Measurements from ENCODE around the gene ASPHD2.

The ASPHD2 gene

DNA sequence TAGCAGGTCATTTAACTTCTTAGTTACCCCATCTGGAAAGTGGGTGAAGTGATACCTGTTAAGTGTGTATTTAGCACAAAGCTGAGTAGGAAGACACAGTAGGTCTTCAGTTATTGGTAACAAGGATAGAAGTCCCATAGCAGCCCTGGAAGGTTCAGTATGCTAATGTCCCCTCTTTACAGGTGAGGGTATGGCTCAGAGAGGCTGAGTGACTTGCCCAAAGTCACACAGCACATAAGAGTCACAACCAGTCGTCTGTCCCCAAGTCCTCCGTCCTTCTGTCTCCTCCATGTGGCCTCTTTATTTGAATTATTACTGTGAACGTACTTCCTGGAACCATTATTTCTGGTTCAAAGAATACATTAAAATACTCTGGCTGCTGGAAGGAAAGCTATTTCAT lies 10.5 kb downstream of the ASPHD2 start:
- no peak overlapping the region for H3K27ac ChIP-seq
- TF ChIP-seq, protein P1, sequence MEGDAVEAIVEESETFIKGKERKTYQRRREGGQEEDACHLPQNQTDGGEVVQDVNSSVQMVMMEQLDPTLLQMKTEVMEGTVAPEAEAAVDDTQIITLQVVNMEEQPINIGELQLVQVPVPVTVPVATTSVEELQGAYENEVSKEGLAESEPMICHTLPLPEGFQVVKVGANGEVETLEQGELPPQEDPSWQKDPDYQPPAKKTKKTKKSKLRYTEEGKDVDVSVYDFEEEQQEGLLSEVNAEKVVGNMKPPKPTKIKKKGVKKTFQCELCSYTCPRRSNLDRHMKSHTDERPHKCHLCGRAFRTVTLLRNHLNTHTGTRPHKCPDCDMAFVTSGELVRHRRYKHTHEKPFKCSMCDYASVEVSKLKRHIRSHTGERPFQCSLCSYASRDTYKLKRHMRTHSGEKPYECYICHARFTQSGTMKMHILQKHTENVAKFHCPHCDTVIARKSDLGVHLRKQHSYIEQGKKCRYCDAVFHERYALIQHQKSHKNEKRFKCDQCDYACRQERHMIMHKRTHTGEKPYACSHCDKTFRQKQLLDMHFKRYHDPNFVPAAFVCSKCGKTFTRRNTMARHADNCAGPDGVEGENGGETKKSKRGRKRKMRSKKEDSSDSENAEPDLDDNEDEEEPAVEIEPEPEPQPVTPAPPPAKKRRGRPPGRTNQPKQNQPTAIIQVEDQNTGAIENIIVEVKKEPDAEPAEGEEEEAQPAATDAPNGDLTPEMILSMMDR (conservative IDR thresholded peaks at IDR 0.05): no peak

DNA sequence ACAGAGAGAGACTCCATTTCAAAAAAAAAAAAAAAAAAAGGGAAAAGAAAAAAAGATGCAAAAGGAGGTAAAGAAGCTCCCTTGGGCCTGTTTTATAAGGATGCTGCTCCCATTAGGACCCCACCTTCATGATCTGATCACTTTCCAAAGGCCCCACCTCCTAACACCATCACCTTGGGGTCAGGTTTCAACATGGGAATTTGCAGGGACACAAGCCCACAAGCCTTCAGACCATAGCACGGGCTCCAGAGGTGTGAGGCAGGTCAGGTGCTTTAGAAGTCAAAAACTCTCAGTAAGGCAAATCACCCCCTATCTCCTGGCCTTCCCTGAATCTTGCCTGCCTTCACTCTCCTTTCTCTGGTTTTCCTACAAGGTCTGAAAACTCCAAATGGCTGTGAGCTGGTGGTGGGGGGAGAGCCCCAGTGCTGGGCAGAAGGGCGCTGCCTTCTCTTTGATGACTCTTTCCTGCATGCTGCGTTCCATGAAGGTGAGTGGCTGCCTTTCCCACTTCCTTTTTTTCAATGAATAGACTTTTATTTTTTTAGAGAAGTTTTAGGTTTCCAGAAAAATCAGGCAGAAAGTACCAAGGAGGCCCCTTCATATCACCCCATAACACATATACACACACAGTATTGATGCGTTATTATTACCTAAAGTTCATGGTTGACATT lies 13.2 kb downstream of the ASPHD2 start:
- TF ChIP-seq, protein P1 (conservative IDR thresholded peaks at IDR 0.05): no peak
- H3K27ac ChIP-seq: no peak overlapping the region

DNA sequence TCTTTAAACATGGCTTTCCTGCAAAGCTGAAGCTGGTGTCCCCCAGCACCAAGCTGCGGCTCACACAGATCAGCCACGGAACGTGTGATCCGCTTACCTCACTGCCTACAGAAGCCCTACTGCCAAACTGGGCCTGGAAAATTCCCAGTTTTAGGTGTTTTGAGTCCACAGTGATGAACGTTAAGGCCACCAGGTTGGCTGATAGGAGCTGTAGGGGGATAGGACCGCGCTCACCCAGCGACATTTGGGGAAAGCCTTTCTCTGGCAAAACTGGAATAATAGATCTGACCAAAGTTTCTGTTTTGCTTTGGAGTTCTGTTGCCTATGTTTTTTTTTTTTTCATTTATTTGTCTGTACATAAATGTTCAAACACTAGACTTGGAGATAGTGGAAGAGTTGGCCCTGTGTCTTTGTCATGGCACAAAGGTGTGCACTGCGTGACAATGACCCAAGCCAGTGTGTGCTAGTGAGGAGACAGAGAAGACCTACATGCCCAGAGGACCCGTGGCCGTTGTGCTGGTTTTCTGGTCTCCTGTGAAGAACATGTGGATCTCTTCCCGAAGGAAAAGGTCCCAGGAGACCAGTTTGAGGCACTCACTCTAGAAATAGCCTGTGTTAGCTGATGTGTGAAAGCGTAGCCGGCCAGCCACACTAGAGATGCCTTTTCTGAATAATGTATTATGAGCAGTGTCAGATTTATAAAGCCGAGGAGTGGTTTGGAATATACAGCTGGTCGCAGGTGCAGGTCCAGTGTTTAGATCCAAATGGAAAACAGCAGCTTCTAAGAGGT lies 15.0 kb downstream of the ASPHD2 start:
- TF ChIP-seq, protein P1 (conservative IDR thresholded peaks at IDR 0.05): no peak
- no peak overlapping the region for H3K27ac ChIP-seq

DNA sequence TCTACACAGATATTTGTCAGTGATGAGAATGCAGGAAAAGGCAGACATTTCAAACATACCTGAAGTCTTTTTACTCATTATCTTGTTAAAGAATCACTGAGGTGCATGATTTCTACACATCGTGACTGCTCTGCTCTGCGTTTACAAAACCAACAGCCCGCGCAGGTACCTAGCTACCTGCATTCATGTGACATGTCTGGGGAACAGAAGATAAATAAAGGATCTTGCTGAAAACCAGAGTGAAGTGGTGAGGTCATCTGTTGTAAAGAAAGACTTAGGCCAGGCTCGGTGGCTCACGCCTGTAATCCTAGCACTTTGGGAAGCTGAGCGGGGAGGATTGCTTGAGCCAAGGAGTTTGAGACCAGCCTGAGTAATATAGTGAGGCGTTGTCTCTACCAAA lies 15.7 kb downstream of the ASPHD2 start:
- TF ChIP-seq, protein P1 (conservative IDR thresholded peaks at IDR 0.05): no peak
- H3K27ac ChIP-seq: no peak overlapping the region

DNA sequence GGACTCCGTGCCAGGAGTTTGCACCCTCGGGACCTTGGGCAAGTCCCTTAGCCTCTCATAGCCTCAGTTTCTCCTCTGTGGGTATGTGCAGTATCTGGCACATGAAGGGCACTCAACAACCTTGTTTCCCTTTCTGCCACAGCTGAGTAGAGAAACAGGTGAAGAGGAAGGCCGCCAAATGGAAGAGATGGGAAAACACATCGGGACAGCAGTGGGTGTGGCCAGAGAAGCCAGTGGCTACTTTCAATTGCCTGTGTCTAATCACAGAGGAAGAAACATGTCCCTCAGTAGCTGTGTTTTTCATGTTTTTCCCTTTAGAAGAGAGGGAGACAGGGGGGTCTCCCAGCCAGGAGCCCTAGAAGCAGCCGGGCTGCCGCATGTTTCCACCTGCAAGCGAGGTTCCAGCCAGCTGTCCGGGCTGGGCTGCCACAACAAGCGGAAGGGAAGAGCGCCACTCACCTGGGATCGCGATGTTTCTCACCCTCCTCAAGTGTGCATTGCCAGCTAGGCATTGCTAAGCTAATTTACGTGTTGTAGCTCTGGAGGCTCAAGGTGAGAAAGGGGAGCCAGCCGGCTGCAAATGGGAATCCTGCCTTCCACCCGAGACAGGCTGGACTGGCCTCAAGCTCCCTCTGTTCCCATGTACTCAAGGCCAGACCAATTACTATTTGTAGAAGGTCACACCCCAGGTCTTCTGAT lies 16.7 kb downstream of the ASPHD2 start:
- no peak overlapping the region for H3K27ac ChIP-seq
- TF ChIP-seq, protein P1 (conservative IDR thresholded peaks at IDR 0.05): no peak

DNA sequence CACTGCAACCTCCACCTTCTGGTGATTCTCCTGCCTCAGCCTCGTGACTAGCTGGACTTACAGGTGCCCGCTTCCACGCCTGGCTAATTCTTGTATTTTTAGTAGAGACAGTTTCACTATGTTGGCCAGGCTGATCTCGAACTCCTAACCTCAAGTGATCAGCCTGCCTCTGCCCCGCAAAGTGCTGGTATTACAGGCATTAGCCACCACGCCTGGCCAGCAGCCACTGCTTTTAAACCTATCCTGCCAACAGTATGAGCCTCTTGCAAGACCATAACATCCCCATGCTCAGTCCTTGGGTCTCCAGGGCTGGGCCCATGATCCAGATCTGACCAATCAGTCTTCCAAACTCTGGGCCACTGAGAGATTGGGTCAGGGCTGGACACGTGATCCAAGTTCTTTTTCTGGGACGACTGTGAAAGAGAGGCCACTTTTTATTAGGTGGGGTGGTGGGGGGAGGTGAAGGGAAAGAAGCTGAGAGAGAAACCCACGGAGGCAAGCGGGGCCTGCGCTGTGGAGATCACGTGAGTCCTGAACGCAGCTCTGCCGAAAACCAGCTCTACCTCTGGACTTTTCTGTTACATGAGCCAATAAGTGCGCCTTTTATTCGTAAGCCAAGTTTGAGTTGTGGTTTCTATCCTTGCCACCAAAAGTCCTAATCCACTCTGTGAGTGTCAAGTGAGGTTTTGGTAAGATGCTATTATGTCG lies 17.9 kb downstream of the ASPHD2 start:
- no peak overlapping the region for H3K27ac ChIP-seq
- TF ChIP-seq, protein P1 (conservative IDR thresholded peaks at IDR 0.05): no peak

Data from VCaP (cell line).